ENCODE results near the gene IRF6.
"Not testable (repeated sequence)": the region's sequence is repeated elsewhere in the genome, so short reads cannot be mapped to it uniquely, and the experiment has no call there.

Gene IRF6

GRCh38 chr1:209822706-209823105, 16.8 kb upstream of the IRF6 start:
- no peak for DNase-seq

DNA sequence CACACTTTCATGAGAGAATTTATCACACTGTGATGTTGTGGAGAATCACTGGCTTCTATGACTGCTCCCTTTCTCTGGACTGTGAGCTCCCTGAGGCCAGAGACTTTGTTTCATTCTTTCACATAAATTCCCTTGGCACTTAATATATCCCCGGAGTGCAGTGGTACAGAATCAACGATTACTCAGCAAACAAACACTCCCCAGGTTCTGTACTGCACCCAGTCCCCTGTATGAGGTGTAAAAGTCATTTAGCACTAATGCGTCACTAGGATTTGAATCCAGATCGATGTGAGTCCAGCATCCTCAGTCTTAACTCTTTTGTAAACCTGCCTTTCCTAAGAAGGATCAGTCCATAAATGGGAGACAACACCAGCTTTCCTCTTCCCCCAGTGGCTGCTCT, 15.0 kb upstream of the IRF6 start:
- DNase-seq, result no peak

GRCh38 chr1:209819058-209819457, 13.1 kb upstream of the IRF6 start:
- DNase-seq, result no peak

- no peak for DNase-seq
These were observed 11.7 kb upstream of the IRF6 start for GRCh38 chr1:209817691-209818090.

DNA sequence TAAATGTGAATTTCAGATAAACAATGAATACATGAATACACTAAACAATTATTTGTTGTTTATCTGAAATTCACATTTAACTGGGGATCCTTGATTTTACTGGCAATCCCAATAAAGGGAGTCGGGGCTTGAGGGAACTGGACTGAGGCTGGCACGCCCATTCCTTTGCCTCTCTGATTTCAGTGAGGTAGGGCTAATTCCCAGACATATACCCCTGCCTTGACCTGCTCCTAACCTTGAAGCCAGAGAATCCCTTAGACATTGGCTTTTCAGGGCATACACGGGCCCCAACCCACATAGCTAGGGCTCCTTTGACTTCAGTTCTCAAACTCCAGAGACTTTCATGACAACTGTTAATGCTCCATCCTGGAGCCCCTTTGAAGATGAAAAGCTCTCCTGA, 11.0 kb upstream of the IRF6 start:
- no peak for DNase-seq

DNA sequence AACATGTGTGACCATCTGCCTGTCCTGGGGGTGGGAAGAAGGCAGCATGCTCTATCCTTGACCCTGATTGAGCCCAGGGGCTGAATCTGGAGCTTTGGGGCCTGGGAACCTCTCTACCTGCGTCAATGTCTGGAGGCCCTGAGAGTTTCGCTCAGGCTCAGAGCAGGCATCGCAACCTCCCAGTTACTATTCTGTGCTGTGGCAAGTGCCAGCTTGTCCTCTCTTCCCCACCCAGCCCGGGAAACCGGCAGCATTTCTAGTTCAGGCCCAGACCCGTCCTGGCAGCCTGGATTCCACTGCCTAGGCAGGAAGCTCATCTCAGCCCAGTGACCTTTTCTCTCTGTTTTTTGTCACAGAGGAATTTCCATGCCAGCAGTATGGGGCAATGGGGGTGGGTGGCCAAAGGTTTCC, 10.0 kb upstream of the IRF6 start:
- DNase-seq, result peak; percentile 24 to 36 (median 33)

DNA sequence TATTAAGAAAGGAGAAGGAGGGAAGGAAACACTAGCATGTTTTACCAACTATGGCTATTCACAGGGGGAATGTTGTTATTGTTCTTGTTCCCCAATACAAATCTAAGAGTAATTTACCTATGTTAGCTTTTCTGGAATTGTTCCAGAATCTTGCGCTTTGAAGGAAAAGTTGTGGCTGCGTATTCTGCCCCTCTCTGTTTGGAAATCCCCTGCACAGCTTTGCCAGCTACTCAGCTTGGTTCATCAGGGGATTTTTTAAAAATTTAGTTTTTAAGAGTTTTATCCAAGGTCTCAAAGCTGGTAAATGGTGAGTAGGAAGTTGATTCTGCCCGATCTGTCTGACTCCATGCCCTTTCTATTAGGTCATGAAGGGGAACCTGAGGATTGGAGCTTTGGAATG, 9.5 kb upstream of the IRF6 start:
- peak; percentile 20 to 45 (median 29) for DNase-seq

- DNase-seq, result no peak
These were observed 8.0 kb upstream of the IRF6 start for GRCh38 chr1:209813902-209814301.

- DNase-seq, result no peak
These were observed 4.8 kb upstream of the IRF6 start for GRCh38 chr1:209810783-209811182.

DNA sequence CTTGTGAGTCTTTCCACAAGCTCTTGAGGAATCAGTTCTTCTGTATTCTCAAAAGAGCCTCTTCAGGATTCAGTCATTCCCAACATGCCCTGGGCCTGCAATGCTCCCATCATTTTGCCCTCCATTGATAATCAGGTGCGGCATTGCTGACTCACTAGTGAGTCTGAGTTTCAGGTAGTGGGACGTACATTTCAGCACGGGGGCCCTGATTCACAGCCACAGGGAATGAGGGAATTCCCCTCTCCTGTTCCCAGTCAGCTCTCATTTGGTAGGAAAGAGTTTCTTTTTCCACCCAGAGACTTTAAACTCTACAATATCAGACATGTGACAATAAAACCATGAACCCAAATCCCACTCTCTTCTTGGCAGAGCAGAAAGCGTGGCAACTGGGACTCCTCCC, 3.7 kb upstream of the IRF6 start:
- no peak for DNase-seq

- peak; percentile 85 to 91 (median 88) for DNase-seq
These were observed 2.2 kb upstream of the IRF6 start for GRCh38 chr1:209808059-209808581.

GRCh38 chr1:209807509-209807908, 1.6 kb upstream of the IRF6 start:
- no peak for DNase-seq

GRCh38 chr1:209805341-209805781, 581 bp downstream of the IRF6 start:
- DNase-seq, result no peak

GRCh38 chr1:209803568-209803967, 2.4 kb downstream of the IRF6 start:
- no peak for DNase-seq

GRCh38 chr1:209802780-209803152, 3.2 kb downstream of the IRF6 start:
- no peak for DNase-seq

DNA sequence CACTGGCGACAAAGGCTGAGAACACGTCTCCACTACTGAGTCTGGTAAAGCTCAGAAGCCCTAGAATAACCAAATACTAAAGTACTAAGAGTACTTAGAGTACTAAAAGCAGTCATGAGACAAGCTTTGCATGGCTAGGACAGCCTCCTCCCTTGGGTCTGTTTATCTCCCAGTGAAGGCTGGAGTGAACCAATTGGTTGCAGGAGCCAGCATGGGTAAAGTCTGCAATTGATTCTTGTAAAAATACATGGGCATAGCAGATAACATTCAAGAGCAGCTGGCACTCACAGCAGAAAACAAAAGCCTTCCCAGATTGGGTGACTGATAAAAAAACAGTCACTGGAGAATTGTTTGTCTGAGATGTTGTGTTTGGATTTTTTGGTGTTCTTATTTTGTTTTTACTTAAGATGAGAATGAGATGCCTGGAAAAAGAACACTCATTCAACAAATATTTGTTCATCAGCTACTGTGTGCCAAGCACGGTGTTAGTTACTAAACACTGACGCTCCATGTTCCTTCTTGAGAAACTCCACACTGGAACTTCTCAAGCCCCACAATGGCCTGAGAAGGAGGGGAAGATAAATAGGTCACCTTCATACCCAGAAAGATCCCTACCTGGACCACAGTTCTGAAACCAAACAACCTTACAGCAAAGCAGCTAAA, 3.7 kb downstream of the IRF6 start:
- DNase-seq, result no peak

DNA sequence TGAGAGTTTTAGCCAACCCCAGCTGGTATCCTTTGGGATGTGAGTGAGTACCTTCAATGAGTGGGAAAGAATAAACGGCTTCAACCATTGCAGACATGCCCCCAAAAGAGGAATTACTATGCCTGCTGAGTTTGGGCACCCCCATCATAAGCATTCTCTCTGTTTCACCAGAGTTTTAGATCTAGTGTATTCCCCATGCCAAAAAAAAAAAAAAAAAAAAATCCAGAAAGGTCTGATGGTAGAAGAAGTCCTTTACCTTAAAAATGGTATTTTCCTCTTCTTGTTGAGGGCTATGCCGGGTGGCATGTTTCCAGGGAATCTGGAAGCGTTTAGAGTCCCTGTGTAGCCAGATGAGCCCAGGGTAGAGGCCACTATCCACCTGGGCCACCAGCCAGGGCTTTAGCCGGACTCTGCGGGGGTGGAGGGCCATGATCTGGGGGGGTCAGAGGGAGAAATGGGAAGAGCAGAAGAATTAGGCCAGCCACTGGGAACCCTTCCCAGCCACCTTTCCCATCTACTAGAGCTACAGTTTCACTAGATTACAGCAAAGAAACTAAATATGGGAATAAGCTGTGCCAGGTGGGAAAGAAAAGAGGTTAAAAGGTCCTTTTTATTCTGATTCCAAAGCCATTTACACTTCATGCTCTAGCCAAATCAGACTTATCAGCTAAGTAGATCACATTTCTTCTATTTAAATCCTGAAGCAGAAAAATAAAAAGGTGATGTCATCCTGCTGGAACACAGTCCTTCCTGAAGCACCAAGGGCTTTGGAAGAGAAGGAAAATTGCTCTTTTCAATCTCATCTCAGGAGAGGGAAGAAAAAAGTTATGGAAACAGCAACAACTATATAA, 4.7 kb downstream of the IRF6 start:
- DNase-seq, result no peak

- DNase-seq, result no peak
These were observed 7.8 kb downstream of the IRF6 start for GRCh38 chr1:209797978-209798639.

- not testable (repeated sequence) for DNase-seq
These were observed 12.2 kb downstream of the IRF6 start for GRCh38 chr1:209793711-209794110.

- DNase-seq, result no peak
These were observed 14.0 kb downstream of the IRF6 start for GRCh38 chr1:209791920-209792319.

GRCh38 chr1:209790286-209791193, 15.4 kb downstream of the IRF6 start:
- DNase-seq, result no peak

DNA sequence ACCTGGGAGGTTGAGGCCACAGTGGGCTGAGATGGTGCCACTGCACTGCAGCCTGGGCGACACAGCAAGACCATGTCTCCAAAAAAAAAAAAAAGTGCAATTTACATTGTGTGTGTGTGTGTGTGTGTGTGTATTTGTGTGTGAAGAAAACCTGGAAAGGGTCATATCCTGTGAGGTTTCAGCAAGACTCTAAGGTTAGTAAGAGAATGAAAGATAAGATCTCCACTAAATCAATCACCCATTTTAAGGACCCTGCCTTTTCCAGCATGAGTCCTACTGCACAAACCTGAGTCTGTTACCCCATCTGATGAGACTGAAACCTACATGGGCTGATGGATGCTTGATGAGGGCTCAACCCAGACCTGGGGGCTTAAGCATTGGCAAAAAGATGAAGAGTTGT, 16.7 kb downstream of the IRF6 start:
- no peak for DNase-seq

- DNase-seq, result no peak
These were observed 18.4 kb downstream of the IRF6 start for GRCh38 chr1:209787551-209787950.

All from suppressor macrophage treated with lipopolysaccharide for 1 hour (primary cell).